ENCODE measurements around the gene RPL36.

Gene RPL36

GRCh38 chr19:5738423-5738822 is 48.3 kb downstream of the RPL36 start:
- Histone ChIP-seq H3K9ac (ENCODE audit: low read length) (no peak overlapping the region), H3F3A (ENCODE audit: insufficient read depth, low read length) (no peaks in the 10 kb centered on the region), H3K36me3 (replicated peaks; ENCODE audit: insufficient read depth, low read length) (no peaks in the 10 kb centered on the region), H3K4me3 (ENCODE audit: low read length) (no peak overlapping the region), H3K4me1 (ENCODE audit: low read length) (no peaks in the 10 kb centered on the region), H3K27ac (ENCODE audit: low read length) (no peak overlapping the region), H3K27me3 (replicated peaks; ENCODE audit: insufficient read depth, low read length) (peaks cover 83% of the 10 kb centered on the region), H2AFZ (ENCODE audit: low read length) (no peak overlapping the region), H3K9me2 (replicated peaks; ENCODE audit: insufficient read depth, low read length) (no peaks in the 10 kb centered on the region), H3K4me2 (ENCODE audit: low read depth, low read length) (no peak overlapping the region), H3K79me2 (ENCODE audit: low read length) (no peaks in the 10 kb centered on the region), H3K9me3 (replicated peaks; ENCODE audit: insufficient read depth, low read length) (no peaks in the 10 kb centered on the region), H4K20me1 (ENCODE audit: insufficient read depth, low read length) (no peaks in the 10 kb centered on the region)
- DNase-seq: no peak
- TF ChIP-seq, protein P1, sequence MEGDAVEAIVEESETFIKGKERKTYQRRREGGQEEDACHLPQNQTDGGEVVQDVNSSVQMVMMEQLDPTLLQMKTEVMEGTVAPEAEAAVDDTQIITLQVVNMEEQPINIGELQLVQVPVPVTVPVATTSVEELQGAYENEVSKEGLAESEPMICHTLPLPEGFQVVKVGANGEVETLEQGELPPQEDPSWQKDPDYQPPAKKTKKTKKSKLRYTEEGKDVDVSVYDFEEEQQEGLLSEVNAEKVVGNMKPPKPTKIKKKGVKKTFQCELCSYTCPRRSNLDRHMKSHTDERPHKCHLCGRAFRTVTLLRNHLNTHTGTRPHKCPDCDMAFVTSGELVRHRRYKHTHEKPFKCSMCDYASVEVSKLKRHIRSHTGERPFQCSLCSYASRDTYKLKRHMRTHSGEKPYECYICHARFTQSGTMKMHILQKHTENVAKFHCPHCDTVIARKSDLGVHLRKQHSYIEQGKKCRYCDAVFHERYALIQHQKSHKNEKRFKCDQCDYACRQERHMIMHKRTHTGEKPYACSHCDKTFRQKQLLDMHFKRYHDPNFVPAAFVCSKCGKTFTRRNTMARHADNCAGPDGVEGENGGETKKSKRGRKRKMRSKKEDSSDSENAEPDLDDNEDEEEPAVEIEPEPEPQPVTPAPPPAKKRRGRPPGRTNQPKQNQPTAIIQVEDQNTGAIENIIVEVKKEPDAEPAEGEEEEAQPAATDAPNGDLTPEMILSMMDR (IDR thresholded peaks at IDR 0.05; ENCODE audit: low read length): no peak
- TF ChIP-seq EZH2 (optimal IDR thresholded peaks at IDR 0.05; ENCODE audit: low read depth, low read length) (no peak), EZH2phosphoT487 (IDR thresholded peaks at IDR 0.05; ENCODE audit: low read length) (no peak)
